Lung (tissue), 12 donors: ENCODE measurements around the gene NISCH. TPM values are rescaled to one million over a fixed set of nuclear protein-coding genes. Genes with fewer than 3 reads are reported as not detected.

ENCODE experiments used
- ATAC-seq: fragments of 200-7000 bp; cut with Tn5 transposase; one replicate; pipeline ENCODE4 v1.9.1; 2020; ENCODE audit warnings: moderate number of reproducible peaks; ENCODE audit not compliant: insufficient read depth, low FRiP score
- DNase-seq, 3 donors: peaks; one replicate each; pipeline ENCODE4 v3.0.0-alpha.2; 2013 to 2017
- H3K27ac ChIP-seq, 2 donors: one replicate each; pipeline ENCODE4 v1.5.1; 2013; ENCODE audit warnings: mild to moderate bottlenecking in 2 of 2, moderate library complexity in 2 of 2, control low read depth in 1 of 2, inconsistent platforms in 1 of 2, low read depth in 1 of 2, low read length in 1 of 2
- H3K27me3 ChIP-seq, 3 donors: one replicate each; pipeline ENCODE4 v1.5.1; 2013; ENCODE audit warnings: low read length in 2 of 3; ENCODE audit not compliant: control insufficient read depth in 3 of 3, insufficient read depth in 3 of 3
- H3K36me3 ChIP-seq, 4 donors: one replicate each; pipeline ENCODE4 v1.5.1; 2013; ENCODE audit warnings: low read length in 4 of 4, mild to moderate bottlenecking in 1 of 4, moderate library complexity in 1 of 4; ENCODE audit not compliant: control insufficient read depth in 4 of 4, insufficient read depth in 4 of 4
- H3K4me1 ChIP-seq, 5 donors: one replicate each; pipeline ENCODE4 v1.5.1; 2013; ENCODE audit warnings: low read length in 5 of 5, mild to moderate bottlenecking in 2 of 5, moderate library complexity in 1 of 5; ENCODE audit not compliant: control insufficient read depth in 5 of 5, insufficient read depth in 5 of 5
- H3K4me3 ChIP-seq: one replicate; pipeline ENCODE4 v1.5.1; 2013; ENCODE audit warnings: mild to moderate bottlenecking, control low read depth, moderate library complexity
- H3K9ac ChIP-seq, 2 donors: one replicate each; pipeline ENCODE4 v1.5.1; 2013; ENCODE audit warnings: low read length in 2 of 2, control low read depth in 1 of 2; ENCODE audit not compliant: insufficient read depth in 1 of 2
- H3K9me3 ChIP-seq, 4 donors: one replicate each; pipeline ENCODE4 v1.5.1; 2013; ENCODE audit warnings: low read length in 3 of 4, mild to moderate bottlenecking in 1 of 4, moderate library complexity in 1 of 4; ENCODE audit not compliant: control insufficient read depth in 4 of 4, insufficient read depth in 3 of 4
- WGBS, 2 donors: extraction: QIAGEN DNeasy Blood & Tissue Kit; methylation state at CpG; one replicate each; pipeline ENCODE4 v1.1.7; 2013; 5-methylcytosine and 5-hydroxymethylcytosine counted together
- polyA plus RNA-seq, 2 donors: library from polyadenylated mRNA; stranded (reverse); fragments of 200-250 nt; gene quantifications; one replicate each; pipeline ENCODE4 v1.2.1, GENCODE V29; 2013
- total RNA-seq, 2 donors: library from RNA; depleted of rRNA in 1 of 2; stranded (reverse); fragments of >200 nt in 1 of 2; gene quantifications; one replicate each; pipeline ENCODE4 v1.2.1, GENCODE V29; 2014 to 2021
- TF ChIP-seq, protein P1 (sequence below): IDR thresholded peaks from 2 replicates; pipeline ENCODE4 v1.5.1; 2012; ENCODE audit warnings: mild to moderate bottlenecking; ENCODE audit errors: control extremely low read depth, extremely low read depth
- donor health status: control.
- donor health status: control.
- donor health status: Bipolar disorder and iron deficiency.
- donor health status: healthy.
- donor health status: DM: yes; HTN: yes; CAD: no.

The NISCH gene
- total and polyA plus RNA-seq, 4 donors = 37.8 to 127 (median 63.7) TPM

DNA sequence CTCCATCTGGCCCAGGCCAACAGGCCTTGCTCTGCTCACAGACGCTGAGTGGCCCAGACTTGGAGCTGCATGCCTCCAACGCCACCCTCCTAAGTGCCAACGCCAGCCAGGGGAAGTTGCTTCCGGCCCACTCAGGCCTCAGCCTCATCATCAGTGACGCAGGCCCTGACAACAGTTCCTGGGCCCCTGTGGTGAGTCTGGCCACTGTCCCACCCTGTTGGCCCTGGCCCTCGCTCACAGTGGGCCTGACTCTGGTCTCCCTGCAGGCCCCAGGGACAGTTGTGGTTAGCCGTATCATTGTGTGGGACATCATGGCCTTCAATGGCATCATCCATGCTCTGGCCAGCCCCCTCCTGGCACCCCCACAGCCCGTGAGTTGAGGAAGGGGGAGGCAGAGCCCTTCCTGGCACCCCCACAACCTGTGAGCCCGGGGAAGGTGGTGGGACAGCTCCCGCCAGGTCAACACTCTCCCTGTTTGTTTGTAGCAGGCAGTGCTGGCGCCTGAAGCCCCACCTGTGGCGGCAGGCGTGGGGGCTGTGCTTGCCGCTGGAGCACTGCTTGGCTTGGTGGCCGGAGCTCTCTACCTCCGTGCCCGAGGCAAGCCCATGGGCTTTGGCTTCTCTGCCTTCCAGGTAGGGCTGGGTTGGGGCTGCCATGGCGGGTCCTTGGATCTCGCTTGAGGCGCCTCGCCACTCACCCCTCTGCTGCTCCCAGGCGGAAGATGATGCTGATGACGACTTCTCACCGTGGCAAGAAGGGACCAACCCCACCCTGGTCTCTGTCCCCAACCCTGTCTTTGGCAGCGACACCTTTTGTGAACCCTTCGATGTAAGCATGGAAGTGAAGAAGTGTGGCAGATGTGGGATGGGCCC lies 68.2 kb downstream of the NISCH start:
- H3K27me3 ChIP-seq = no peaks in the 10 kb centered on the region
- peak in 1 of 3 donors; percentile 13 for DNase-seq
- 95% methylated on average over 26 of the region's 26 CpGs for WGBS, 2 donors
- H3K9me3 ChIP-seq = no peaks in the 10 kb centered on the region
- no peak overlapping the region for H3K4me3 ChIP-seq
- TF ChIP-seq, protein P1, sequence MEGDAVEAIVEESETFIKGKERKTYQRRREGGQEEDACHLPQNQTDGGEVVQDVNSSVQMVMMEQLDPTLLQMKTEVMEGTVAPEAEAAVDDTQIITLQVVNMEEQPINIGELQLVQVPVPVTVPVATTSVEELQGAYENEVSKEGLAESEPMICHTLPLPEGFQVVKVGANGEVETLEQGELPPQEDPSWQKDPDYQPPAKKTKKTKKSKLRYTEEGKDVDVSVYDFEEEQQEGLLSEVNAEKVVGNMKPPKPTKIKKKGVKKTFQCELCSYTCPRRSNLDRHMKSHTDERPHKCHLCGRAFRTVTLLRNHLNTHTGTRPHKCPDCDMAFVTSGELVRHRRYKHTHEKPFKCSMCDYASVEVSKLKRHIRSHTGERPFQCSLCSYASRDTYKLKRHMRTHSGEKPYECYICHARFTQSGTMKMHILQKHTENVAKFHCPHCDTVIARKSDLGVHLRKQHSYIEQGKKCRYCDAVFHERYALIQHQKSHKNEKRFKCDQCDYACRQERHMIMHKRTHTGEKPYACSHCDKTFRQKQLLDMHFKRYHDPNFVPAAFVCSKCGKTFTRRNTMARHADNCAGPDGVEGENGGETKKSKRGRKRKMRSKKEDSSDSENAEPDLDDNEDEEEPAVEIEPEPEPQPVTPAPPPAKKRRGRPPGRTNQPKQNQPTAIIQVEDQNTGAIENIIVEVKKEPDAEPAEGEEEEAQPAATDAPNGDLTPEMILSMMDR = no peak
- no peak overlapping the region for H3K27ac ChIP-seq
- H3K9ac ChIP-seq = no peak overlapping the region
- ATAC-seq = no peak
- H3K4me1 ChIP-seq = peaks cover 4 to 40% (median 18%) of the 10 kb centered on the region in 5 donors
- H3K36me3 ChIP-seq = peaks cover 0 to 40% (median 30%) of the 10 kb centered on the region in 4 donors

DNA sequence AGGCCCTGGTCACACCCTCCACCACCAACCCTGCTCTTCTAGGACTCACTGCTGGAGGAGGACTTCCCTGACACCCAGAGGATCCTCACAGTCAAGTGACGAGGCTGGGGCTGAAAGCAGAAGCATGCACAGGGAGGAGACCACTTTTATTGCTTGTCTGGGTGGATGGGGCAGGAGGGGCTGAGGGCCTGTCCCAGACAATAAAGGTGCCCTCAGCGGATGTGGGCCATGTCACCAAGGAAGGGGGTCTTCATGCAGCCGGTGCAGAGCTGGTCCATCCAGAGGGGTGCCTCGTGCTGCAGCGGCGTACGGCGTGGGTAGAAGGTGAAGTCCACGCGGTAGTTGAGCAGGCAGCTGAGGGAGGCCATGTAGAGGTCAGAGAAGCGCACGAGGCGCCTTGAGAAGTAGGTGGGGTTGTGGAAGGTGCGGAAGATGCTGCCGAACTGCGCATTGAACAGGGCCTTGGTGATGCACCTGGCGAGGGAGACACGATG lies 68.9 kb downstream of the NISCH start:
- TF ChIP-seq, protein P1 = no peak
- Histone ChIP-seq H3K36me3 (peaks cover 0 to 40% (median 31%) of the 10 kb centered on the region in 4 donors), H3K9me3 (no peaks in the 10 kb centered on the region), H3K4me3 (no peak overlapping the region), H3K27ac (peak overlapping the region in 1 of 2 donors; percentile 62), H3K4me1 (peaks cover 7 to 46% (median 22%) of the 10 kb centered on the region in 5 donors), H3K9ac (no peak overlapping the region), H3K27me3 (no peaks in the 10 kb centered on the region)
- WGBS, 2 donors = 91 to 92% methylated on average over 18 of the region's 18 CpGs
- ATAC-seq = no peak
- peak in 1 of 3 donors; percentile 11 for DNase-seq

DNA sequence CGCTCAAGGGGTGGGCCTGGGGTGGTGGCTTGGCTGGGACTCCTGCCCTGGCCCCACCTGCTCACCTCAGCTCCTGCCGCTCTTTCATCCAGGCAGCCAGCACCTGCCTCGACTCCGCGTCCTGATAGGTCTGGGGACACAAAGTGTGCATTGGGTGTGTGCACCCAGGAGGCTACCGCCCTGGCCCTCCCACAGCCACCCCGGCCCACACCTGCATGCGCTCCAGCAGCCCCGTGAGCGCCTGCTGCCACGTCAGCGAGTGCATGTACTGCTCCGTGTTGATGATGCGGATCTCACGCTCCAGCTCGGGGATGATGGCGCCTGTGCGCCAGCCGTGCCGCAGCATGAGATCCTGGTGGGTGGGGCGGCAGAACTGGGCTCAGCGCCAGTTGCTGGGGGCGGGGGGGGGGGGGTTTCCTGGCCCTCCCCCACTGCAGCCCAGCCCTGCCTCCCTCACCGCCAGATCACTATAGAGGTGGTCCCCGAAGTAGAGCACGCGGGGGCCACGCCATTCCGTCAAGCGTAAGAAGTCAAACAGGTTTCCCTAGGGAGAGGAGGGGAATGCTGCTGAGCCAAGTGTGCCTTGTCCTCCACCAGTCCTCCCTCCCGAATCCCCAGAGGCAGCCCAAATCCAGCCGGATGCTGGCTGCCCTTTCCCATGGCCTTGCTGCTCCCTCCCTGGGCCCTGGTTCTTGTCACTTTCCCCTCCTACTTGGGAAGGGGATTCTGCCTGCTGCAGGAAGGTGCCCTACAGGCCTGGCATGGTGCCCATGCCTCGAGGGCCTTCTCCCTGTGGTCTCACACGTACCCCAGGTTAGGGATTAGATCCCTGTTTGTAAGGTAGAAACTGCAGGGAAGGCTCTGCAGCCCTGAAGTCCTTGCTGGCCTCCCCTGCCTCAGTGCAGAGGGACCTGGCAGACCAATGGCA lies 69.6 kb downstream of the NISCH start:
- 51 to 75% methylated on average over 34 of the region's 34 CpGs for WGBS, 2 donors
- H3K9me3 ChIP-seq = no peaks in the 10 kb centered on the region
- H3K4me1 ChIP-seq = peaks cover 13 to 53% (median 23%) of the 10 kb centered on the region in 5 donors
- H3K4me3 ChIP-seq = no peak overlapping the region
- H3K27ac ChIP-seq = peak overlapping the region; percentile 5 to 89
- TF ChIP-seq, protein P1 = no peak
- ATAC-seq = no peak
- peak overlapping the region in 1 of 2 donors; percentile 2 for H3K9ac ChIP-seq
- DNase-seq = peak; percentile 63 to 88 (median 79)
- no peaks in the 10 kb centered on the region for H3K27me3 ChIP-seq
- H3K36me3 ChIP-seq = peaks cover 0 to 40% (median 29%) of the 10 kb centered on the region in 4 donors
